SK-N-MC (cell line): ENCODE results near the gene DUSP16.

Source experiments
- DNase-seq: peaks from one replicate; pipeline ENCODE4 v3.0.0-alpha.2; 2011; ENCODE audit warnings: low read depth, low spot score
- H3K27ac ChIP-seq: fragments of 200-600 bp; sonication (generic); 2 replicates; pipeline ENCODE4 v1.5.1; 2016; ENCODE audit warnings: mixed run types
- H3K36me3 ChIP-seq: fragments of 200-600 bp; sonication (generic); 2 replicates; pipeline ENCODE4 v1.6.1; 2017; ENCODE audit warnings: antibody characterized with exemption, low read length, mixed read lengths; ENCODE audit not compliant: insufficient read depth
- H3K4me3 ChIP-seq: fragments of 200-600 bp; sonication (generic); 2 replicates; pipeline ENCODE4 v1.5.1; 2016
- H3K9ac ChIP-seq: fragments of 200-600 bp; sonication (generic); 2 replicates; pipeline ENCODE4 v1.8.0; 2017; ENCODE audit warnings: mixed run types, mixed read lengths; ENCODE audit not compliant: insufficient read length
- H3K9me3 ChIP-seq: fragments of 200-600 bp; sonication (generic); 2 replicates; pipeline ENCODE4 v1.6.1; 2017; ENCODE audit warnings: low read depth, mild to moderate bottlenecking, antibody characterized with exemption, low read length, moderate library complexity, mixed read lengths
- EZH2 ChIP-seq: fragments of 200-600 bp; sonication (generic); IDR thresholded peaks from one replicate; pipeline ENCODE4 v1.6.1; 2017; ENCODE audit warnings: antibody characterized with exemption
- FOXP2 ChIP-seq: optimal IDR thresholded peaks from 2 replicates; pipeline ENCODE3; 2011; ENCODE audit warnings: mild to moderate bottlenecking, moderate library complexity; ENCODE audit not compliant: insufficient read depth; ENCODE audit errors: extremely low read length, control extremely low read depth
- POLR2AphosphoS5 ChIP-seq: IDR thresholded peaks from 2 replicates; pipeline ENCODE4 v1.6.1; 2012; ENCODE audit warnings: mild to moderate bottlenecking, low read depth, low read length, borderline replicate concordance

The DUSP16 gene

DNA sequence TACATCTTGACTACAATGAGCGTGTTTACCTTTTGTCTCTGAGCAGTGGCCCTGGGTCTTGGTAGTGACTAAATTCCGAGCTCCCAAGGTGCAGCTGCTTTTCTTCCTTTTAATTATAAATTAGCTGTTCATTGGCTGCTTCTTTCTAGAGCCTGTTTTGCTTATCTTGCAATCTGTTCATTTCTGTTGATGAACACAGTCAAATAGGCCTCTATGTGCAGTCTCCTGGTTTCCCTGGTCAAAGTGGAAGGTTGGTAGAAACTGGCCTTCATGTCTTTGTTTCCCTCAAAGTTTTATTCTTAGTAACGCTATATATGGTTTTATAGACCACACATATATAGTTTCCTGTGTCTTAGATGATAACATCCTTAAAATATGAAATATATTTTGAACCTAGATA, 94.1 kb downstream of the DUSP16 start:
- TF ChIP-seq FOXP2 (no peak), POLR2AphosphoS5 (no peak), EZH2 (no peak)
- no peak overlapping the region for H3K27ac ChIP-seq
- no peaks in the 10 kb centered on the region for H3K36me3 ChIP-seq
- no peak overlapping the region for H3K4me3 ChIP-seq
- no peak for DNase-seq
- H3K9ac ChIP-seq: no peak overlapping the region
- no peaks in the 10 kb centered on the region for H3K9me3 ChIP-seq

- Histone ChIP-seq H3K27ac (no peak overlapping the region), H3K9me3 (no peaks in the 10 kb centered on the region), H3K9ac (no peak overlapping the region), H3K4me3 (no peak overlapping the region), H3K36me3 (no peaks in the 10 kb centered on the region)
- no peak for TF ChIP-seq POLR2AphosphoS5
- TF ChIP-seq EZH2: no peak
- DNase-seq: no peak
These were observed 94.9 kb downstream of the DUSP16 start for GRCh38 chr12:12467688-12468261.

DNA sequence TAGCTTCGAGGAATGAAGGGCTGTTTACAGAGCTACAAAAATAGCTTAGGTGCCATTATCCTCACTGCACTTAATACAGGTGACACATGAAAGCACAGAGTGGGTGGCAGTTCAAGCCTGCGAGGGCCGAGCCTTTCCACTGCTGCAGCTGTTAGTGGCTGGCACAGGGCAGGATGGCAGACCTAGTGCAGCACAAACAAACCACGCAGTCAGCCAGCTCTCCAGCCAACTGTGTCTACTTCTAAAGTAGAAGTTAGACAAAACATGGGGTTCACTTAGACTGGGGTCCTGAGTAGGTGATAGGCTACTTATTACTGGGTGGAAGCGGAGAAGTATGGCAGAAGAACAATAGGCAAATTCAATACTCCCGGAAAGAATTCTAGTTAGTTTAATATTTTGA, 95.4 kb downstream of the DUSP16 start:
- DNase-seq: no peak
- no peak overlapping the region for H3K9ac ChIP-seq
- H3K27ac ChIP-seq: no peak overlapping the region
- H3K36me3 ChIP-seq: no peaks in the 10 kb centered on the region
- H3K4me3 ChIP-seq: no peak overlapping the region
- no peaks in the 10 kb centered on the region for H3K9me3 ChIP-seq
- TF ChIP-seq EZH2: no peak
- no peak for TF ChIP-seq FOXP2
- TF ChIP-seq POLR2AphosphoS5: no peak

DNA sequence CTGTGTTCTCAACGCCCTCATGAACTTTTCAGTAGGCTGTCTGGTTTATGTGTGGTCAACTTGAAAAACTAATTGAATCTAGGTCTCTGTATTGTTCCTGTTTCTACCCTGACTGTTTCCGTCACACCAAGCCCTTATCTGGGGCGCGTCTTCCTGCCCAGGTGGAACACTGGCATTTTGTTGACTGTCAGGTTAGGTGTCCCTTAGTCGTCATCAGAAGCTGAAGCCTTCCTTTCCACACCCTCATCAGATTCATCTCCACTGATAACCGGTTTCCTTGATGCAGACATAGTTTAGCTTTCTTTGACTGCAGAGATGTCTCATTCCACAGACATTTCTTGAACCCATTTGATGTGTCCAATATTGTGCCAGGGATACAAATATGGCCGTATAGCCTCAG, 96.5 kb downstream of the DUSP16 start:
- DNase-seq: no peak
- Histone ChIP-seq H3K4me3 (no peak overlapping the region), H3K36me3 (no peaks in the 10 kb centered on the region), H3K27ac (no peak overlapping the region), H3K9me3 (no peaks in the 10 kb centered on the region), H3K9ac (no peak overlapping the region)
- TF ChIP-seq POLR2AphosphoS5 (no peak), FOXP2 (no peak), EZH2 (no peak)

GRCh38 chr12:12465522-12465921, 97.1 kb downstream of the DUSP16 start:
- no peak for DNase-seq
- no peak for TF ChIP-seq EZH2
- no peak for TF ChIP-seq FOXP2
- TF ChIP-seq POLR2AphosphoS5: no peak
- Histone ChIP-seq H3K9me3 (no peaks in the 10 kb centered on the region), H3K9ac (no peak overlapping the region), H3K36me3 (no peaks in the 10 kb centered on the region), H3K27ac (no peak overlapping the region), H3K4me3 (no peak overlapping the region)

DNA sequence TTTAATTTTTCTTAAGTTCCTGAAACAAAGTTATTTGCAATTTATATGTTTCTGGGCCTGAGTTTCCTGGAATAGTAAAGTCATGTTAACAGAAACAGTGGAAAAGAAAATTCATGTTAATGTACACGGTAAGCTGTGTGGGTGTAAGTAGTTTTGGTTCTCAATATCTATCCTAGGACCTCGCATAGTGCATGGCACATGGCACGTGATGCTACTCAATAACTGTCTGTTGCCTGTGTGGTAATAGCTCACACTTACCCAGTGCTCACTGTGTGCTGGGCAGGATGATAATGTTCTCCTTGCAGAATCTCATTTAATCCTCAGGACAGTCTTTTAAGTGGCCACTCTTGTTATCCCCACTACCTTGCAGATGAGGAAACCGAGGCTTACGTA, 100.7 kb downstream of the DUSP16 start:
- no peak for DNase-seq
- TF ChIP-seq EZH2 (no peak), FOXP2 (no peak), POLR2AphosphoS5 (no peak)

GRCh38 chr12:12460935-12461922, 101.4 kb downstream of the DUSP16 start:
- Histone ChIP-seq H3K27ac (no peak overlapping the region), H3K36me3 (no peaks in the 10 kb centered on the region), H3K9ac (no peak overlapping the region), H3K9me3 (no peaks in the 10 kb centered on the region), H3K4me3 (no peak overlapping the region)
- no peak for DNase-seq
- TF ChIP-seq FOXP2: no peak

More for the DNA sequence above, 100.7 kb downstream of the DUSP16 start:
- Histone ChIP-seq H3K36me3 (no peaks in the 10 kb centered on the region), H3K9ac (no peak overlapping the region), H3K27ac (no peak overlapping the region), H3K4me3 (no peak overlapping the region), H3K9me3 (no peaks in the 10 kb centered on the region)

GRCh38 chr12:12456637-12457036, 106.0 kb downstream of the DUSP16 start:
- DNase-seq: peak; percentile 47

More at GRCh38 chr12:12456637-12457036, 106.0 kb downstream of the DUSP16 start:
- TF ChIP-seq FOXP2 (no peak), POLR2AphosphoS5 (no peak), EZH2 (no peak)
- Histone ChIP-seq H3K9me3 (no peaks in the 10 kb centered on the region), H3K4me3 (0 out of 2 replicates have a peak overlapping the region, but pooled peaks have one; percentile 4), H3K27ac (peak overlapping the region; percentile 64; the same call in 1 of the 2 replicates), H3K9ac (no peak overlapping the region), H3K36me3 (no peaks in the 10 kb centered on the region)
